HG03342 (cell line): ENCODE measurements around the gene APMAP.
"Not testable (repeated sequence)": the region's sequence is repeated elsewhere in the genome, so short reads cannot be mapped to it uniquely, and the experiment has no call there.

Experiments used
- ATAC-seq: cut with Tn5 transposase; IDR thresholded peaks from one replicate; pipeline ENCODE4 v1.9.1; 2021; ENCODE audit warnings: mild to moderate bottlenecking, moderate library complexity; ENCODE audit not compliant: unreplicated experiment

The APMAP gene

DNA sequence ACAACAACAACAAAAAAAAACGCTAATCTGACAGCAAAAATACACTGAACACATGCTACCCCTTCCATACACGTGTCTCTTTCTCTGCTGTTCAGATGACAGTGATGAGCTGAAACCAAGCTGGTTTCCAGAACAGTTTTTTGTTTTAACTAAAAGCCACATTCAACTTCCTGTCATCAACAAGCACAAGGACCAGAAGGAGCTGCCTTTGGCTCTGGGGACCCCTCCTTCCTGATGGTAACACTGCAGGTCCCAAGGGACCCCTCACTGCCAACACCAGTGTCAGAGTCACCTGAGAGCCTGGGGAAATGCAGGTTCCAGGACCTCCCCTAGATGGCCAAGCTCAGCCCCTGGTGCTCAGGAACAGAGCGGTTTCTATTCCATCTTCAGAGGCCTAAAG lies 37.5 kb downstream of the APMAP start:
- ATAC-seq: peak; percentile 88

DNA sequence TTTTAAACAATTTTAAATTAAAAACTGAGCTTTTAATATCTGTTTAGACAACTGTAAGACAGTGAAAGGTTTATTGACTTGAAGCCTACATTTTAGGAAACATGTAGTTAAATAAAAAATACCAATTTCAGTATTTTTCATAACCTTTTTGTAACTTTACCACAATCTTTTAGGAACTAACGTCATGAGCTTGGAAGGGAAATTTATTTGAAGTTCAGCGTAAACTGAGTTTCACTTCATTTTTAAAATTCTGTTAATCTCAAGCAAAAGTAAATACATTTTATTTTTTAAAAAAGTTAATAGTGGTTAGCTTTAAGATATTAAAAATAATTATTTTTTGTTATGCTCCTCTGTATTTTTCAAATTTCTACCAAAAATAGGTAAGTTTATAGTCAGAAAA lies 38.0 kb downstream of the APMAP start:
- no peak for ATAC-seq

DNA sequence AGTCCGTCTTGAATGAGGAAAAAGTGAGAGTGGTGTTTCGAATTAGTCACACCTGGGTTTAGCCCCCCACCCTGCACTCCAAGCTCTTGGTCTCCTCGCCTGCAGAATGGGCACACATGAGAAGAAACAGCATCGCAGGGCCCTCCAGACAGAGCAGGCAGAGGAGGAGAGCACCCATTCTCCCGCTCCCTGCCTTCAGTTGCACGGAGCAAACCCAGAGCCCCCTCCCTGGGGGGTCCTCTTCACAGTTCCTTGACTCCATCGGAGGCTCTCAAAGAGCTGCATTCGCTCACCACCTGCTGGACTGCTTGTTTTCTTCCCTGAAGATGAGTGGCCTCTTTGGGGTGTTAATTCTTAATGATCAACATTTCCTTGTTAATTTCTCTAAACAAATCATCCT lies 38.4 kb downstream of the APMAP start:
- ATAC-seq: no peak

DNA sequence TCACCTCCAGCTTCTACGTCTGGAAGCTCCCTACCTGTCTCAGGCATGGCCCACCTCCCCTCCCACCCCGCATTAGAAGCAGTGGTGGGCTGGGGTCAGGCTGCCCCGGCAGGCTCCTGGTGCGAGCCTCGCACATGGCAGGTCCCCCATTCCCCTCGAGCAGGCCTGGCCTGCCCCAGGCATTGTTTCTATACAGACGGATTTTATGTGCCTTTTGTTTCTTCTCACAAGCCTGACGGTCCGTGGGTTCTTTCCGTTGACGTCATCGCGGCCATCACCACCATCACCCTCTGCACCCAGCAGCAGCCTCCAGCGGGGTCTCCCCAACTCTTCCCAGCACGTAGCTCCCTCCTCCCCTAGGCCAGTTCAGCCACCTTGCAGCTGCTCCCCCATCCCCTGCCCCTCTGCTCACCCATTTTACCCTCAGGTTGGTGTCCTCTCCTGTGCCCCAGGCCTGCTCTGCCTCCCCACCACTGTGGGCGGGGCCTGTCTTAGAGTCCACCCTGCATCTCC lies 38.9 kb downstream of the APMAP start:
- no peak for ATAC-seq

DNA sequence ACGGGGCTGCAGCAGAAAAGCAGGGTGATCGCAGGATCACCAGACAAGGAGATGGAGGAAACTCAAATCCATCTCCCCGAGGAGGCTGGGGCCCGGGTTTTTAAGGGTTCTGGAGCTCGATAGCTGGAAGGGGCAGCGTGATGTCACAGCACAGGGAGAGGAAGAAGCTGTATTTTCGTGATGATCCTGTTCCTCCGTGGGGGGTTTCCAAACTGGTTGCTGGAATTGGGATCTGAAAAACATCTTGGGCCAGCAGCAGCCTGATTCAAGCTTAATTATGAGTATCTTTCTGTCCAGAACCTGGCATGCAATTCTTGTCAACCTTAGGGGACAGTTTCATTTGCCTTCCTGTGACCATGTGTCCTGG lies 39.4 kb downstream of the APMAP start:
- ATAC-seq: no peak

DNA sequence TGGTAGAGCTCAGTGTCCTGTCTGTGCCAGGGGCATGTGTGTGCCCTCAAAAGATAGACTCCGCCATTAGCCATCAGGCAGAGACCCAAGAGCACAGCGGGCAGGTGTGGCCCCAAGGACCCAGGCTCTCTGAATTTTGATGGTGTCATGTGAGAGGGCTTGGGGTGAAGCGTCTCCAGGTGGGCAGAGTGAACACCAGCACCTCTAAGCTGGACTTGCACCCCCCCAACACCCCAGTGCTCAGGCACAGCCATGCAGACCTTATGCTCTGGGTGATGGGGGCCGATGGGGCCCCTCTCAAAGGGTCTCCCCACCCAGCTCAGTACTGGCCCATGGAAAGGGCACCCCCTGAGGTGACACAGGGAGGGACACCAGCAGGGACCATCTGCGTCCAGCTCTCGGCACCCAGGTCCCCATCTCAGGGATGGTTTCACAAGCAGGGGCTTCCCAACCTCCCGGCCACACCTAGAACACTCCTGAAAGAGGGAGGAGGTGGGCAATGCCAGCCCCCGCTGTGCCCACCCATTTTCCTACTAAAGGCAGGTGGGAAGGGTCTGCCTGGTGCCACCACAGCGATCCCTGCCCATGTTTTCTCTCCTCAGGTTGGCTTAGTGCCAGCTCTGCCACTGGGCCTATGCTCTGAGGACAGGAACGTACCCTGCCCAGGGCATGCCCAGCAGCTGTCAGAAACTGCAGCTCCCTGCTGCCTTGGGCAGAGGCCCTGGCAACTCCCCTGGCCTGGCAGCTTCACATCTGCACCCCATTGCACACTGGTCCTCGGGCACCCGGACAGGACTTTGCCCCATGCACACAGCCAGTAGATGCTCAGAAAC lies 40.0 kb downstream of the APMAP start:
- no peak for ATAC-seq

DNA sequence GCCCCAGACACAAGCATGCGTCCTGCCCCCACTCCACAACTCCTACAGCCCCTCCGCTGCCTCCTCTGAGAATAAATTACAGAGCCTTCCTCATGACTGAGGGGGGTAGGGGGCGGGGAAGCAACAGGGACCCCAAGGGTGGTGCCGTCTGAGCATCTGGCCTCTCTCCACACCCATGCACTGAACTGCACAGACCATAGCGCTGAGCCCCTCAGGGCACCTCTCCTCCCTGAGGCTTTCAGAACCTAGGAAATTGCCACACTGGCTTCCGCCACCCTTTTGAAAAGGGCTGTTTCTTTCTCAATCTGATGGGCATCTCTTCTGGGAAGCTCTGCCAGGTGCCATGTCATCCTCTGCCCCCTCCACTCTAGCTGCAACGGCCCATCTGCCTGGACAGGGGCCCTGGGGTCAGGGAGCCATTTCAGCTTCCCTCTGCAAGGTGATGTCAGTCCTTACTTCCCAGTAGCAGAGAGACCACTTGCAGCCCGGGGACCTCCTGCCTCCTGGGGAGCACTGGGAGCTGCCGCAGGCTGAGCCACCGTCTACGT lies 40.9 kb downstream of the APMAP start:
- no peak for ATAC-seq

DNA sequence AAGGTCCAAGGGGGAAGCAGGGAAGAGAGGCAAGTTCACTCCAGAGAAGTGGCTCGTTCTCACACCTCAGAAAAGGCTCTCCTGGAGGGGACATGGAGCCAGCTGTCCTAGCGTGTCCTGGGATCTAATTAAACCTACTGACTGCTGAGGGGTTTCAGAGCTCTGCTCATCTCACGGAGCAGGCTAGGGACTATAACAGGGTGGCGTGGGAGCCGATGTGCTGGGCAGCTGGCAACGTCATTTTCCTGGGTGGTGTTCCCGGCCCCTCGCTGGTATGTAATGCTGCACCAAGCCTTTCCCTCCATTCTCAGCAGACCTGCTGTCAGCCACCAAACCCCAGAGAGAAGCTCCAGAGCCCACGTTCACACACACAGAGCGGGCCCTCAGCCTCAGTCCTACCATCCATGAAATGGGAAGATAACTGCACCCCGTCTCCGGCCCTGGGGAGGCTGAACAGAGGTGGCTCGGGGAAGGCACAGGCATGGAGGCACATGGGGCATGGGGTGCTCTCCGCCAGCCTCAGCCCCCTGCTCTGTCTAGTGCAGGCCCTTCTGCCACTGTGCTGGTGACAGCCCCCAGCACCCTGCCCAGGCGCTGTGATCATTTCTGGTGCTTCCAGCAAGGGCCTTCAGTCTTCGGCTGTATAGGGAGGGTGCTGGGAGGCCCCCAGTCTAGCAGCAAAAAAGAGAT lies 41.6 kb downstream of the APMAP start:
- ATAC-seq: no peak

DNA sequence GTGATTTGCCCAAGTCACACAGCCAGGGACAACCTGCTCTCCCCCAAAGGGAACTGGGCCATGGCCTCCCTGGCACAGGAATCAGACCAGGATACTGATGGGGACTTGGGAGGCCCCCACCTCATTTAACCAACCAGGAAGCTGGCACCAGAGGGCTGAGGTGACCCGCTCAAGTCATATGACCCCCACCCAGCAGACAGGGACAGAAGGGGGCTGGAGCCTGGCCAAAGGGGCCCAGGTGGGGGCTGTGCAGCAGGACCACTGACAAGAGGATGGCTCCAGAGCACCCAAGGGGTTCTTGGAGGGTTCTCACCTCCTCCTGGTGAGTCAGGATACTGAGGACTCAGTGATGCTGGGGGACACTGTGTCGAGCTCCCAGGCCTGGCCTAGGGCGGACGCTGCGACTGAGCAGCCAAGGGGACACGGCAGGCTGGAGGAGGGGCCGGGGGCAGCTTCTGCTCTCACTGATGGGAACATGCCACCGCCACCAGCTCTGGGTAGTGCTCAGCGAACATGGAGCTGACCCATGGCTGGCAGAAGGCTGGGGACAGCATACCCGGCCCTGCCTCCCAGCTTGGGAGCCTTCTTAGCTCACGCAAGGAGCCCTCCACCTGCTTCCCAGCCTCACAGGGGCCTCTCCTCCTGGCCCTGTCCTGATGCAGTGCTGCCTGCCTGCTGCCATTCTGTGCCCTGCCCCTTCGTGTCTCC lies 42.3 kb downstream of the APMAP start:
- ATAC-seq: no peak

DNA sequence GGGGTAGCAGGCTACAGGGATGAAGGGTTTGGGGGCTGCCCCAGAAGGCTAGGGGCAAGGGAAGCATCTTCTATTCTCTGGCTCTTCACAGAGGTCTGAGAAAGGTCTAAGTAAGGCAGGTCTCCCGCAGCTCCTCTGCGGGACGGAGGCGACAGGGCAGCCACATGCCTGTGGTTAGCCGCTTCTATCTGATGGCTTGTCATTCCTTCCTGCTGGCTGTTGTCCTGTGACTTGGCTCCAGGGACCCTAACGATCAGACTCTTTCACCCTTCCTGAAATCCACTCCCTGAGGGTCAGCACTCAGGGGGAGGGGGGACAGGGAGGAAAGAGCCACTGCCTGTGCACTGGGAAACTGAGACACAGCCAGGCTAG lies 42.8 kb downstream of the APMAP start:
- no peak for ATAC-seq

DNA sequence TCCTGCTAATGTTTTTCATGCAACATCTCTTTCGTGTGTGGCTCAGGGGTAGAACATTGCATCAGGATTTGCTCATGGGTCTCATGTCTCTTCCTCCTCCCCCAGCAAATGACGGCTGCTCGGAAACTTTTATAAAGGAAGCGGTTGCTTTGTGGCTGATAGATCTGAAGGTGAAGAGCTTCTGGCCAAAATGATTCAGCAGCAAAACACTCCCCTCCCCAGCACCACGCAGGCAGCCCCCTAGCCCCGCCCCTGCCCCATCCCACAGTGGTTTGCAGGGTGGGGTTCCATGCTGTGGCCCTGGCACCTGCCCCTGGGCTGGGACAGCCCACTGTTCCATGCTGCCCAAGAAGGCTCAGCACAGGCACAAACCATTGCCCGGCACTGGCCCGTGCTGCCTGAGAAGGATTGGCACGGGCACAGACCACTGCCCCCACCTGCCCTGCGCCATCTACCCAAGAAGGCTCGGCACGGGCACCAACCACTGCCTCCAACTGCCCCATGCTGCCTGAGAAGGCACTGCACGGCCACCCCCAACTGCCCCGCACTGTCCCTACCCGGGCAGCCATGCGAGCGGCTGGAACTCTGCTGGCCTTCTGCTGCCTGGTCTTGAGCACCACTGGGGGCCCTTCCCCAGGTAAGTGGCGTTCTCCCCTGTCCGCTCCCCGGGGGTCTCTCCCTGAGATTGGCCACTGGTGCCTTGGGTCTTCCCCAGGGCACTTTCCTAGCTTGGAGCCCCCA lies 43.4 kb downstream of the APMAP start, which contains the start of gene CST7:
CST7 (plus strand) TSS at position 331 of the 741 bp plus-strand sequence; CDS start at position 568, 237 bp downstream.
- no peak for ATAC-seq

DNA sequence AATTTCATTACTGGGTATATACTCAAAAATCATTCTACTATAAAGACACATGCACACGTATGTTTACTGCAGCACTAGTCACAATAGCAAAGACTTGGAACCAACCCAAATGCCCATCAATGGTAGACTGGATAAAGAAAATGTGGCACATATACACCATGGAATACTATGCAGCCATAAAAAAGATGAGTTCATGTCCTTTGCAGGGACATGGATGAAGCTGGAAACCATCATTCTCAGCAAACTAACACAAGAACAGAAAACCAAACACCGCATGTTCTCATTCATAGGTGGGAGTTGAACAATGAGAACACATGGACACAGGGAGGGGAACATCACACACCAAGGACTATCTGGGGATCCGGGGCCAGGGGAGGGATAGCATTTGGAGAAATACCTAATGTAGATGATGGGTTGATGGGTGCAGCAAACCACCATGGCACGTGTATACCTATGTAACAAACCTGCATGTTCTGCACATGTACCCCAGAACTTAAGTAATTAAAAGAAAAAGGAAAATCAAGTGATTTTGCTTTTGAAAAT lies 44.1 kb downstream of the APMAP start:
- ATAC-seq: not testable (repeated sequence)

DNA sequence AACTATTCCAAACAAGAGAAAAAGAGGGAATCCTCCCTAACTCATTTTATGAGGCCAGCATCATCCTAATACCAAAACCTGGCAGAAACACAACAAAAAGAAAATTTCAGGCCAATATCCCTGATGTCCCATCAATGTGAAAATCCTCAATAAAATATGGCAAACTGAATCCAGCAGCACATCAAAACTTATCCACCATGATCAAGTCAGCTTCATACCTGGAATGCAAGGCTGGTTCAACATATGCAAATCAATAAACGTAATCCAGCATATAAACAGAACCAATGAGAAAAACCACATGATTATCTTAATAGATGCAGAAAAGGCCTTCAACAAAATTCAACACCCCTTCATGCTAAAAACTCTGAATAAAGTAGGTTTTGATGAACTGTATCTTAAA lies 46.2 kb downstream of the APMAP start:
- ATAC-seq: not testable (repeated sequence)

DNA sequence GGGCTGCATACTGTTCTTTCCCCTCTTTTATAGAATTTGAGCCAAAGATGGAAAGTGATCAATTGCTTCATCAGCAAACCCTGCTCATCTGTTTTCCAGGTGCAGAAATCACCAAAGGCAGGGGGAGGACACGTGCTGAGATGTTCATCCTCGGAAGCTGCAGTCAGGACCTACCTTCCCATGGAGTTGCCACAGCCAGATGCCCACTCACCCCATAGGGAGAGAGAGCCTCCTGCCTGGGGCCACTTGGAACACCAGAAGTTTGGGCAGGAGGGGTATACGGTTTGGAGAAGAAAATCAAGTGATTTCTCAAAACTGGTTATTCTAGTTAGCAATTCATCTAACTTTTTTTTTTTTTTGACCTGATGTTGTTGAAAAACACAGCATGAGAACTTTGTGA lies 48.8 kb downstream of the APMAP start:
- ATAC-seq: no peak

DNA sequence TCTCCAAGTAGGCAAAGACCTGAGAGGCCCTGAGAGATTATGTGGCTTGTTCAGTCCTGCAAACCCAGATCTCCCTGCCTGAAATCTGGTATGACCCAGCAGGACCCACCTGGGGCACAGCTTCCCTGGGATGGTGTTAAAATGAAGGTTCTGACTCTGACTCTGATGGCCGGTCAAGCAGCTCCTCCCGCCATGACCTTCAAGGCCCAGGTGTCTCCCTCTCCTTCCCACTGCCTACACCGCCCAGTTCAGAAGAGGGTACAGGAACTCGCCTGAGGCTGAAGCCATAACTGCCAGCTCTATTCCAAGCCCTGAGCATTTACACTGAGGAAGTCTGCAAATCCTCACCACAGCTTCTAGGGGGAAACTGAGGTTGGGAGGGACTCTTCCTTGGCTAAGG lies 49.4 kb downstream of the APMAP start:
- ATAC-seq: no peak

DNA sequence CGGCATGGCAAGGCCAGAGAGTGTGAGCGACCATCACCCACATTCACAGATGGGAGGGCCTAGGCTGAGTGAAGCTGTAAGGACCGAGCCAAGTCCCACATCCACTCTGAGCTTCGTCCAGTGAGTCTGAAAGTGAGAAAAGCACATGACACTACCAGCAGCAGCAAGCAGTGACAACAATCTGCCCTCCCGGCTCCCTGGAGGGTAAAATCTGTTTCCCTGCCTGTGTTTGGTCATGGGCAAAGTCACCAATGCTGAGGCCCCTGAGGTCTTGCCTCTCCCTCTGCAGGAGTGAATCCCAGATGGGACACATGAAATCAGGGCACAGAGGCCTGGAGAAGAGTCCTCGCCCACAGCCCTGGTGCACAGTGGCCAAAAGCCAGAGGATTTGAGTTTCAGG lies 49.9 kb downstream of the APMAP start:
- no peak for ATAC-seq

DNA sequence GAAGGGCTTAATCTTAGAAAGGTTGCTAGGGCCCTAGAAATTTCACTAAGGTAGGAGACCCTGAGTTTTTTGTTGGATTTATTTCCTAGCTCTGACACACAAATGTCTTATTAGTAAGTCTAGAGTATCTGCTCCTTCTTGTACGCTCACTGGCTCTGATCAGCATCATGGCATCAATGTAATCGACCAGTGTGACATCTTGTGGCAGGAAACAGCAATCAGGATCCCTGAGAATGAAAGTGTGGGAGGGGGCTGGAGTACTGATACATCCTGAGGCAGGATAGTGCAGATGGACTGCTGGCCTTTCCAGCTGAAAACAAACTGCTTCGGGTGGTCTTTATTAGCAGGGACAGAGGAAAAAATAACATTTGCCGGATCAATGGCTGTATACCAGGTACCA lies 53.5 kb downstream of the APMAP start:
- no peak for ATAC-seq

DNA sequence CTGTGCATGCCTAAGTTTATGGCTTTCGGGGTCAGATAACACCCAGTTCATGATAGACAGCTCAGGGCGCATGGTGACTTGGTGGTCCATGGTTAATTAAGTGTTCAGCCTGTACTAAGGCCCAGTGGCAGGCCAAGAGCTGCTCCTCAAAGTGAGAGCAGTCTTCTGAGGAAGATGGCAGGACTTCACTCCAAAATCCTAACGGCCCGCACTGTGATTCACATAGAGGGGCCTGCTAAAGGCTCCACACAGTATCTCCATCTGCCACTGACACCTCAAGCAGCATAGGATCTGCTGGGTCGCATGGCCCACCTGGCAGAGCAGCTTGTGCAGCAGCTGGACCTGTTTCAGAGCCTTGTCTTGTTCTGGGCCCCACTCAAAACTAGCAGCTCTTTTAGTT lies 54.1 kb downstream of the APMAP start:
- ATAC-seq: no peak

DNA sequence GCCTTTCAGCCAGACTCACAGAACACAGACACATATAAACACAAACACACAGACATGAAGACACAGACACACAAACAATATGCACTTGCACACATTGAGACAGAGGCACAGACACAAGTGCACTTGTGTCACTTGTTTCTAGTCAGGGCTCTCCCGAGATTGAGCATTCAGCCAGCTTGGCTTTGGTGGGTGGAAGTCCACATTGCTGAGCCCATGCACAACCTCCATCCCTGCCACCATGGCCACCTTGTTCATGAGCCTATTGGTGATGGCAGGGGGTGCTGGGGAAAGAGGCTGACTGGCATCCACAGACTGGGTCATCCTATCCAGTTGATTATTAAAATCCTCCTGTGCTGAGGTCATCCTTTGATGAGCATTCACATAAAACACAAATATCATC lies 55.0 kb downstream of the APMAP start:
- ATAC-seq: no peak
